GM12892 (cell line): ENCODE data around the gene HES5.

Experiments used
- DNase-seq: peaks from one replicate; pipeline ENCODE4 v3.0.0; 2011; ENCODE audit not compliant: insufficient read length
- FAIRE-seq: peaks from 2 replicates; lab custom pipeline; 2011; peaks lifted over from hg19 to GRCh38; lab: Jason Lieb, UNC
- POLR2A ChIP-seq: IDR thresholded peaks from 2 replicates; pipeline ENCODE4 v1.6.1; 2011; ENCODE audit warnings: low read depth, low read length, control low read depth
- POLR2AphosphoS5 ChIP-seq: IDR thresholded peaks from 2 replicates; pipeline ENCODE4 v1.6.1; 2011; ENCODE audit warnings: low read depth, low read length, control low read depth
- TAF1 ChIP-seq: IDR thresholded peaks from 2 replicates; pipeline ENCODE4 v1.6.1; 2011; ENCODE audit warnings: low read depth, mild to moderate bottlenecking, control low read depth, low read length, borderline replicate concordance

HES5 gene

GRCh38 chr1:2495026-2495425 lies 35.0 kb downstream of the HES5 start:
- no peak for TF ChIP-seq TAF1
- TF ChIP-seq POLR2AphosphoS5, result no peak
- TF ChIP-seq POLR2A, result no peak
- no peak for DNase-seq
- no peak for FAIRE-seq

- TF ChIP-seq POLR2A (no peak), POLR2AphosphoS5 (no peak), TAF1 (no peak)
- DNase-seq (no peak), FAIRE-seq (no peak)
Observed at GRCh38 chr1:2494323-2494693, 35.8 kb downstream of the HES5 start.

DNA sequence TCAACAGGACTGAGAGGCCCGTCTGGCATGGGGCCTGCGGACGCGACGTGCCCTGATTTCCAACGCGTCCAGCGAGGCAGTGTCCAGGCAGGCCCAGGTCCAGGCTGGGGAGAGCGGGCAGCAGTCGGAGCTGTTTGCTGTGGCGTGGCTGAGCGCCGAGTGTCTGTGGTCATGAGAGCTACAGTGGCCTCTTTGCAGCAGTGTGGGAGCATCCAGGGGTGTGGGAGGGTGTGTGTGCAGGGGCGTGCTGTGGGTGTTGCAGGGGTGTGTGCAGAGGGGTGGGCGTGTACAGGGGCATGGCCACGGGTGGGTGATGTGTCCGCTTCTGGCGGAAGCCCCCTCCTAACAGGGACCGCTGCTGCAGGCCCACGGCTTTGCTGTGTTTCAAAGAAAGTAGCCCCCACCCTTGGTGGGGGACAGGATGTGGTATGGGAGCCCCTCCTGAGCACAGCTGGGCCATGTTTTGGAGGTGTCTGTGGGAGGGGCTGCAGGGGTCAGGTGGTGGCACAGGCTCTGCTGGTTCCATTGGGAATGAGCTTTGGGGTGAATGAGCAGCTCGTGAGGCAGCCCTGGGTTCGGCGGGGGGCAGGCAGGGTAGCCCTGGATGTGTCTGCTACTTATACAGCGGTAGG lies 36.3 kb downstream of the HES5 start:
- no peak for FAIRE-seq
- TF ChIP-seq TAF1, result no peak
- no peak for TF ChIP-seq POLR2A
- no peak for TF ChIP-seq POLR2AphosphoS5
- DNase-seq, result no peak

GRCh38 chr1:2493218-2493617 lies 36.8 kb downstream of the HES5 start:
- no peak for FAIRE-seq
- no peak for TF ChIP-seq TAF1
- no peak for TF ChIP-seq POLR2AphosphoS5
- no peak for TF ChIP-seq POLR2A
- no peak for DNase-seq

- FAIRE-seq (no peak), DNase-seq (no peak)
- TF ChIP-seq POLR2A, result no peak
- no peak for TF ChIP-seq TAF1
- no peak for TF ChIP-seq POLR2AphosphoS5
Observed at GRCh38 chr1:2492091-2492490, 38.0 kb downstream of the HES5 start.

DNA sequence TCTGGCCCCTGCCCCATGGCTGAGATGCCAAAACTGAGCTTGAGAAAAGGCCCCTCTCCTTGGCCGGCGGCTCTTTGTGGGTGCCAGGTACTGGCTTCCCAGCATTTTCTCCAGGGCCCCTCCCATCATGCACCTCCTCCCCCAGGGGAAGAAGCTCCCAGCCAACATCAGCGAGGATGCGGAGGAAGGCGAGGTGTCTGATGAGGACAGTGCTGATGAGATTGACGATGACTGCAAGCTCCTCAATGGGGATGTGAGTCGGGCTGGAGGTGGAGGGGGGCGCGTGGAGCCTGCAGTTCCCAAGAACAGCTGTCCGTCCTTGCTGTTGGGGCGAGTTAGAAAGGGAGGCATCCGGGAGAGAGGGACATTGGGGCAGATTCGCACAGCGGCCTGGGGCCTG lies 40.4 kb downstream of the HES5 start:
- no peak for FAIRE-seq
- DNase-seq, result no peak
- no peak for TF ChIP-seq TAF1
- no peak for TF ChIP-seq POLR2AphosphoS5
- no peak for TF ChIP-seq POLR2A

GRCh38 chr1:2488688-2489087 lies 41.4 kb downstream of the HES5 start:
- FAIRE-seq (no peak), DNase-seq (no peak)
- TF ChIP-seq POLR2AphosphoS5 (no peak), TAF1 (no peak), POLR2A (no peak)

- FAIRE-seq, result no peak
- DNase-seq, result no peak
- TF ChIP-seq POLR2A (no peak), TAF1 (no peak), POLR2AphosphoS5 (no peak)
Observed at GRCh38 chr1:2486558-2486957, 43.5 kb downstream of the HES5 start.

GRCh38 chr1:2486041-2486440 lies 44.0 kb downstream of the HES5 start:
- TF ChIP-seq TAF1, result no peak
- no peak for DNase-seq
- FAIRE-seq, result no peak

GRCh38 chr1:2483970-2484369 lies 46.1 kb downstream of the HES5 start:
- TF ChIP-seq TAF1 (no peak), POLR2AphosphoS5 (no peak), POLR2A (no peak)
- DNase-seq (no peak), FAIRE-seq (no peak)

- FAIRE-seq (no peak), DNase-seq (no peak)
- no peak for TF ChIP-seq POLR2AphosphoS5
- TF ChIP-seq TAF1, result no peak
- TF ChIP-seq POLR2A, result no peak
Observed at GRCh38 chr1:2483026-2483425, 47.0 kb downstream of the HES5 start.

DNA sequence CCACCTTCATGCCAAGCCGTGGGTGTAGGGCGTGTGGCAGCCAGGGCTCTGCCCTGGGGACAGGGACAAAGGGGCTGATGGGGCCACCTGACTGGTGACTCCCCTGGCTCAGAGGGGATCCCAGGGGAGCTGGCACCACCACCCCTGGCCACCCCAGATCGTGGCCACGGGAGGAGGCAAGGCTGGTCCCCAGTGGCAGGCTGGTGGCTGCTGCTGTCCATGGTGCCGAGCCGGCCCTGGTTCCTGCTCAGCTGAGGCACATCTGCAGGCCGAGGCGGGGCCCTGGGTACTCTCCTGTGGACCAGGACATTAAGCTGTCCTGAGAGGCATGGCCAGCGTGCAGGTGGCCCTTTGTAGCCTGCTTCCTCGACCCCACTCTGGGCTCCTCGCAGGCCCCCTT lies 47.5 kb downstream of the HES5 start:
- TF ChIP-seq TAF1 (no peak), POLR2A (no peak), POLR2AphosphoS5 (no peak)
- FAIRE-seq, result no peak
- DNase-seq, result no peak

- FAIRE-seq, result no peak
- DNase-seq, result no peak
- TF ChIP-seq POLR2A (no peak), TAF1 (no peak), POLR2AphosphoS5 (no peak)
Observed at GRCh38 chr1:2481885-2482284, 48.2 kb downstream of the HES5 start.

- DNase-seq (no peak), FAIRE-seq (no peak)
- TF ChIP-seq POLR2AphosphoS5 (no peak), TAF1 (no peak), POLR2A (no peak)
Observed at GRCh38 chr1:2480986-2481364, 49.1 kb downstream of the HES5 start.
